Hepatocyte (in vitro differentiated cells): Measurements from ENCODE around the gene ZBTB38. TPM values are rescaled to one million over a fixed set of nuclear protein-coding genes. Genes with fewer than 3 reads are reported as not detected.

Experiments used
- DNase-seq: peaks from one replicate; pipeline ENCODE4 v3.0.0-alpha.2; 2016; ENCODE audit warnings: low spot score
- H2AFZ ChIP-seq: fragments of 200-600 bp; sonication (generic); 2 replicates; pipeline ENCODE4 v1.6.0; 2016; ENCODE audit warnings: antibody characterized with exemption, mild to moderate bottlenecking
- H3K27ac ChIP-seq: fragments of 200-600 bp; sonication (generic); 2 replicates; pipeline ENCODE4 v1.5.1; 2016; ENCODE audit warnings: mild to moderate bottlenecking
- H3K27me3 ChIP-seq: fragments of 200-600 bp; sonication (generic); 2 replicates; pipeline ENCODE4 v1.6.1; 2016
- H3K36me3 ChIP-seq: fragments of 200-600 bp; sonication (generic); replicated peaks from 2 replicates; pipeline ENCODE4 v1.5.1; 2016; ENCODE audit warnings: low read depth; ENCODE audit not compliant: insufficient read depth
- H3K4me1 ChIP-seq: fragments of 200-600 bp; sonication (generic); 2 replicates; pipeline ENCODE4 v1.5.1; 2016; ENCODE audit warnings: mild to moderate bottlenecking, moderate library complexity; ENCODE audit not compliant: insufficient read depth
- H3K4me2 ChIP-seq: fragments of 200-600 bp; sonication (generic); 2 replicates; pipeline ENCODE4 v1.6.0; 2016
- H3K4me3 ChIP-seq: fragments of 200-600 bp; sonication (generic); 2 replicates; pipeline ENCODE4 v1.5.1; 2016; ENCODE audit warnings: mild to moderate bottlenecking
- H3K79me2 ChIP-seq: fragments of 200-600 bp; sonication (generic); 2 replicates; pipeline ENCODE4 v1.6.0; 2017; ENCODE audit warnings: mild to moderate bottlenecking
- H3K9me2 ChIP-seq: fragments of 200-600 bp; sonication (generic); replicated peaks from 2 replicates; pipeline ENCODE4 v1.6.0; 2017; ENCODE audit warnings: mild to moderate bottlenecking; ENCODE audit not compliant: insufficient read depth
- H3K9me3 ChIP-seq: fragments of 200-600 bp; sonication (generic); 2 replicates; pipeline ENCODE4 v1.5.1; 2016; ENCODE audit warnings: low read depth, mild to moderate bottlenecking
- H4K20me1 ChIP-seq: fragments of 200-600 bp; sonication (generic); 2 replicates; pipeline ENCODE4 v1.6.0; 2016; ENCODE audit warnings: mild to moderate bottlenecking; ENCODE audit not compliant: insufficient read depth, poor library complexity, severe bottlenecking
- CTCF ChIP-seq: fragments of 200-600 bp; sonication (generic); IDR thresholded peaks from 2 replicates; pipeline ENCODE4 v1.5.1; 2016; ENCODE audit warnings: antibody characterized with exemption, mild to moderate bottlenecking; ENCODE audit not compliant: poor library complexity
- EZH2 ChIP-seq: fragments of 200-600 bp; sonication (generic); IDR thresholded peaks from 2 replicates; pipeline ENCODE4 v1.6.1; 2016; ENCODE audit warnings: antibody characterized with exemption, mild to moderate bottlenecking, borderline replicate concordance
- EZH2phosphoT487 ChIP-seq: fragments of 200-600 bp; sonication (generic); IDR thresholded peaks from one replicate; pipeline ENCODE4 v1.6.1; 2018; ENCODE audit warnings: antibody characterized with exemption, mild to moderate bottlenecking, low read depth, moderate library complexity; ENCODE audit not compliant: unreplicated experiment, severe bottlenecking
- WGBS: methylation state at CpG from one replicate; pipeline ENCODE4 v1.1.6; 2016; ENCODE audit warnings: low lambda C conversion rate; ENCODE audit errors: missing lambda C conversion rate; 5-methylcytosine and 5-hydroxymethylcytosine counted together
- polyA plus RNA-seq: library from polyadenylated mRNA; unstranded; fragments of >200 nt; fragmentation: Nextera tagmentation; extraction: Ambion mirVana; gene quantifications from 2 replicates; pipeline ENCODE4 v1.2.1, GENCODE V29; 2016
- total RNA-seq: library from RNA; depleted of rRNA; stranded (reverse); fragments of >200 nt; gene quantifications from 2 replicates; pipeline ENCODE4 v1.2.3, GENCODE V29; 2014

The ZBTB38 gene
- total and polyA plus RNA-seq, 2 experiments from 2014 or later = 31.6 to 122 TPM

- Histone ChIP-seq H3K27ac (peak overlapping the region; percentile 91), H3K4me3 (peak overlapping the region; percentile 69), H3K79me2 (peaks cover 35% of the 10 kb centered on the region), H3K4me2 (peak overlapping the region; percentile 89), H3K36me3 (no peaks in the 10 kb centered on the region), H3K9me3 (no peaks in the 10 kb centered on the region), H4K20me1 (no peaks in the 10 kb centered on the region), H3K9me2 (no peaks in the 10 kb centered on the region), H2AFZ (peak overlapping the region; percentile 86), H3K27me3 (no peaks in the 10 kb centered on the region), H3K4me1 (peaks cover 25% of the 10 kb centered on the region)
- DNase-seq = peak; percentile 70
- TF ChIP-seq CTCF (no peak), EZH2phosphoT487 (no peak), EZH2 (no peak)
- WGBS = 8% methylated on average over 18 of the region's 58 CpGs
These were observed 34.3 kb downstream of the ZBTB38 start for GRCh38 chr3:141402476-141403171.

- Histone ChIP-seq H3K9me2 (no peaks in the 10 kb centered on the region), H3K4me1 (peaks cover 25% of the 10 kb centered on the region), H3K4me3 (no peak overlapping the region), H3K79me2 (peaks cover 43% of the 10 kb centered on the region), H3K27ac (peak overlapping the region; percentile 91), H3K4me2 (peak overlapping the region; percentile 89), H4K20me1 (no peaks in the 10 kb centered on the region), H3K9me3 (no peaks in the 10 kb centered on the region), H3K36me3 (no peaks in the 10 kb centered on the region), H2AFZ (no peak overlapping the region), H3K27me3 (no peaks in the 10 kb centered on the region)
- TF ChIP-seq CTCF = no peak
- no peak for TF ChIP-seq EZH2phosphoT487
- no peak for TF ChIP-seq EZH2
- 82% methylated on average over 4 of the region's 4 CpGs for WGBS
- no peak for DNase-seq
These were observed 35.3 kb downstream of the ZBTB38 start for GRCh38 chr3:141403576-141403975.

- no peaks in the 10 kb centered on the region for H3K9me3 ChIP-seq
- peak overlapping the region; percentile 85 for H3K27ac ChIP-seq
- no peak overlapping the region for H2AFZ ChIP-seq
- H3K36me3 ChIP-seq = no peaks in the 10 kb centered on the region
- H3K4me3 ChIP-seq = no peak overlapping the region
- H3K9me2 ChIP-seq = no peaks in the 10 kb centered on the region
- H3K79me2 ChIP-seq = peaks cover 45% of the 10 kb centered on the region
- peaks cover 37% of the 10 kb centered on the region for H3K4me1 ChIP-seq
- TF ChIP-seq CTCF = no peak
- no peak for TF ChIP-seq EZH2phosphoT487
- no peak for TF ChIP-seq EZH2
- WGBS = 95% methylated on average over 3 of the region's 3 CpGs
- no peaks in the 10 kb centered on the region for H3K27me3 ChIP-seq
- DNase-seq = no peak
- H3K4me2 ChIP-seq = no peak overlapping the region
- no peaks in the 10 kb centered on the region for H4K20me1 ChIP-seq
These were observed 36.7 kb downstream of the ZBTB38 start for GRCh38 chr3:141405025-141405424.
